GM19239 (cell line): Measurements from ENCODE around the gene GIT1.

Experiments
- DNase-seq: peaks from one replicate; pipeline ENCODE4 v3.0.0; 2011; ENCODE audit warnings: low spot score; ENCODE audit not compliant: insufficient read length
- FAIRE-seq: peaks from 2 replicates; lab custom pipeline; 2011; peaks lifted over from hg19 to GRCh38; lab: Jason Lieb, UNC

The GIT1 gene, protein sequence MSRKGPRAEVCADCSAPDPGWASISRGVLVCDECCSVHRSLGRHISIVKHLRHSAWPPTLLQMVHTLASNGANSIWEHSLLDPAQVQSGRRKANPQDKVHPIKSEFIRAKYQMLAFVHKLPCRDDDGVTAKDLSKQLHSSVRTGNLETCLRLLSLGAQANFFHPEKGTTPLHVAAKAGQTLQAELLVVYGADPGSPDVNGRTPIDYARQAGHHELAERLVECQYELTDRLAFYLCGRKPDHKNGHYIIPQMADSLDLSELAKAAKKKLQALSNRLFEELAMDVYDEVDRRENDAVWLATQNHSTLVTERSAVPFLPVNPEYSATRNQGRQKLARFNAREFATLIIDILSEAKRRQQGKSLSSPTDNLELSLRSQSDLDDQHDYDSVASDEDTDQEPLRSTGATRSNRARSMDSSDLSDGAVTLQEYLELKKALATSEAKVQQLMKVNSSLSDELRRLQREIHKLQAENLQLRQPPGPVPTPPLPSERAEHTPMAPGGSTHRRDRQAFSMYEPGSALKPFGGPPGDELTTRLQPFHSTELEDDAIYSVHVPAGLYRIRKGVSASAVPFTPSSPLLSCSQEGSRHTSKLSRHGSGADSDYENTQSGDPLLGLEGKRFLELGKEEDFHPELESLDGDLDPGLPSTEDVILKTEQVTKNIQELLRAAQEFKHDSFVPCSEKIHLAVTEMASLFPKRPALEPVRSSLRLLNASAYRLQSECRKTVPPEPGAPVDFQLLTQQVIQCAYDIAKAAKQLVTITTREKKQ

DNA sequence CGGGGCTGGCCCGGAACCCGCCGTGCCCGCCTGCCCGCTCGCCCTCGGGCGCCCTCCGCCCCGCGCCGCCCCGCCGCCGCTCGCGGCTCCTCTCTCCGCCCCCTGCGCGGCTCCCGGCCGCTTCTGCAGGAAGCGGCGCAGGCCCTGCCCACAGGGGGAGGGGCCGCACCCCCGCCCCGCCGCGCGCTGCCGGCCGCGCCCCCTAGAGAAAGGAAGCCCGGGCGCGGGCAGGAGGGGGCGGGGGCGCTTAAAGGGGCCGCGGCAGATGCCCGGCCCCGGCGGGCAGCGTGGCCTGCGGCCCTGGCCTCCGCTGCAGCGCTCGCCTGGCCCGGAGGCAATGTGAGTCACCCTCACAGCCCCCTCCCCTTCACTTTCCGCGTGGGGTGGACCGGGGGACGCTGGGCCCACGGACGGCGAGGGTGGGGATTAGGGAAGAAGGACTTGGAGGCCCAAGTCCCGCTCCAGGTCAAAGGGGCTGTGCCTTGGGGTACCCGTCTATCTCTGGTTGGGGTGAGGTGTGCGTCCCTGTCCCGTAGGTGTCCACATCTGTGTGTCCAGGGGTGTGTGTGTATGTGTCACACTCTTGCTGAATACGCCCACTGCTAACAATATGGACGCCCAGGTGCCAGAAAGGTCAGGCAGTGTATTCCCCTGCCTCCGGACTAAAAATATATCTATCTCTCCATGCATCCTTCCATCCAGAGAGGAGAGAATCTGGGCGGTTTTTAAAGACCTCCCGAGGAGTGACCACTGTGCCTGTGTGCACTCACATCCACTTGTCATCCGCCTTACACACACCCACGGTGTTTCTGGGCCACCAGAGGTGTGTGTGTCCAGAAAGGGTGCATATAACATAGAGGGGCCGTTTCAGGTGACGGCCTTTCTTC is at the start of gene GIT1:
Gene GIT1 (minus strand): TSS at position 125 of the 887 bp plus-strand sequence. CDS start 270 bp downstream, outside the sequence.
- DNase-seq (peak; percentile 99), FAIRE-seq (no peak)

DNA sequence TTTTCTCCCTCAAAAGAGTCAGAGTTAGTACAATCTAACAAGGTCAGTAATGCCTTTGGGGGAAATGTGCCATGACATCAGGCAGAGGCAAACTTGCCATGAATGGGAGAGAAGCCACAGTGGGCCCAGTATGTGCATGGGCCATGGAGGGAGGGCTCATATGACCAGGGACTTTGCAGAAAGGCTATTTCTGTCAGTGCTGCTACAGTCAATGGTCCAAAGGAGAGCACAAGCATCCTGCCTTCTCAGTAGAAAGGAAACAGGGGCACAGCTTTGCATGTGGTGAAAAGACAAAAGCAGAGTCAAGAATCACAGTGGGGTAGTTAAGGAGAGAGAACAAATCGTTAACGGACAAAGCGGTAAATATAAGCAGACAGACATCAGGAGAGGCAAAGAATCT is 44.4 kb upstream of the GIT1 start:
- no peak for DNase-seq
- FAIRE-seq: no peak

DNA sequence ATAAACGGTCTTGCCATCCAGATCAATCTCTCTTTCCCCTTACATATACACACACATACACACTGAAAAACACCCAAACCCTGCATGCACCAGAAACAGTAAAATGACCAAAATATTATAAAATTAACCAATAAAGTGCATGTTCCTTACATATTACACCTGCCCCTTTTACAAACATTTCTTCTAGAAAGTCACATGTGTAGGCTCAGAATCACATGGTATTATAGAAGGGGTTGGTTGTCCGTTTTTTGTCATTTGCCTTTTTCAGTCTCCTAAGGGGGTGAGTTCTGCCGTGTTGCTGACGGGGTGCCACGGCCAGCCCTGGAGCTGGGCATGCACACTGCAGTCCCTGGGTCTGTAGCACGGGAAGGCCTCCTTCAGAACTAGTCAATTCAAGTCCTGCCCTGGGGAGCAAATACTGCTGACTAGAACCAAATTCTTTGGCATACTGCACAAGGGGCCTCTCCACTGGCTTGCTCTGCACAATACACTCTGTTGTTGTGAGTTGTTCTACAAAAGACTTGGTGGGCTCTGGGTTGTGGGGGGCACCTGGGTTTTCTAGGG is 41.3 kb upstream of the GIT1 start:
- FAIRE-seq (no peak), DNase-seq (no peak)

DNA sequence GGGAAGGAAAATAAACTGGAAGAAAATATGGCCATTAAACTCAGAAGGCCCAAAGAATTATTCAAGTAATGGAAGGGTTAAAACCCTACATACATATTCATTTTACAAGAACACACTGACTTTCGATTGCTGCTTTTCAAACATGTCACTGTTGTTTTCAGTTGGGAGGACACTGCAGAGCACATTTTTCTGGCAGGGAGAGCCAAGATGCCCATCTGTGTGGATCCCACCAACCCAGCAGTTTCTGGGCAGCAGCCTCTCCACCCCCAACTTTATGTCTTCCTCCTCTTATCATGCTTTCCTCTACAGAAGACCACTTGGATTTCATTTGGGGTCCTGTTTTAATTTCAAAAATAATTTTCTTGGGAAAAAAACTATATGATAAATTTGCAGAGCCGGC is 40.4 kb upstream of the GIT1 start:
- DNase-seq (no peak), FAIRE-seq (no peak)

DNA sequence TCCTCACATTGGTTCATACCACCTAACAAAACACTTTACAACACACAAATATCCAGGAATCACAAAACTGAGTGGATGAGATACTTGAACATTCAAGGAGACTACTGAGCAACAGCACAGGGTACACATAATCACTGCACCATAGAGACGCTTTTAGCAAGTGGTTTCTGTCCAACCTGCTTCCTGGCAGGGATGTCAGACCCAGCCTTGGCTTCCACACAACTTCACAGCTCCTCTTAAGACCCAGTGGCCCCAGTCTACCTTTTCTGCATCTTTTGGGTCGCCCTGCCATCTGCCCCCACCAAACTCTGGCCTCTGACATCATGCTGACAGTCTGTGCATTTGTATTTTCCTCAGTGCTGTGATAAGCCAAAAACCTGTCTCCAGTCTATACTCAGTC is 39.2 kb upstream of the GIT1 start:
- FAIRE-seq (no peak), DNase-seq (no peak)

DNA sequence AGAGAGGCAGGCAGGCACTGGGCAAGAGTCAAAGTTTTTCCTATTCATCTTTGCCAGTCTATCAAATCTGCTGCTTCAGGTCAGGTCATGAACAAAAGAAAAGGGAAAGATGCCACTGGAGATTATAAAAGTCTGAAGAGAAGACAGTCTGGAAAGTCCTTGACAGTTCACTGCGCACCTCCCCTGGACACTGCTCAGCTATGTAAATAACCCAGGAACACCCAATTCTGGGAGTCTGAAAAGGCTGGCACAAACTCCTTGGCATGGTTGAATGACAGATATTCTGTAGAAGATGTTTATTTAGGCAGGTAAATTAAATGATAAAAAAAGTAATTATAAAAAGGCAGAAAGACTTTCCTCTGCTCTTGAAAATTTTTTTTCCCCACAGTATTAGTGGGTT is 38.5 kb upstream of the GIT1 start:
- no peak for DNase-seq
- FAIRE-seq: no peak

DNA sequence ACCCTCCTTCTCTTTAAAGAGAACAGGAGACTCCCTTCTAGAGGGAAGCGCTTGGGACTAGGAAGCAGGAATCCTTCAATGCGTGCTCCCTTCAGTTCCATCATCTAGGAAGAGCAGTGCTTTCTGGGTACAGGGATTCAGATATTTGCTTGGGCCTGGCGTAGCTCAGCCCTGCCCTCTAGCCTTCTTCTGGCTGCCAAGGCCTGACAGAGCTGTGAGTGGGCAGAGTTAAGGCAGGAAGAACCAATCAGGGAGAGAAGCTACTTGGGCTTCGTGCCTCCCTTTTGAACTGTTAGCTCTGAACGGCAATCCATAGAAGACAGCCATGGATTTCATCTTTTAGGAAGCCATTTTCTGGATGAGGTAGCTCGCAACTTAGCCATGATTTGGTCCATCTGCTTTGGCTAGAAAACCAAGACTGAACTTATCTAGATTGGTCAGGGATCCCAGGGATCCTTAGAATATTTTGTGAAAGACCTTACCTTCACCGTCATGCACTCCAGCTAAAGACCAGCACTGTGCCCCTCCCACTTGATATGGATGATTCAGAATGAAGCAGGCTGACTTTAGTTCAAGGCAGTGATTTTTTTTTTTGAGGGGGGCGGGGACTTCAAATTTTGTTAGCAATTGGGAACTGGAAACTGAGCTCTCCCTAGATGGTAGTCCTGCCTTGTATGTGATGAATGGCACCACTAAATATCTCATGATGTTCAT is 35.7 kb upstream of the GIT1 start:
- no peak for FAIRE-seq
- no peak for DNase-seq

DNA sequence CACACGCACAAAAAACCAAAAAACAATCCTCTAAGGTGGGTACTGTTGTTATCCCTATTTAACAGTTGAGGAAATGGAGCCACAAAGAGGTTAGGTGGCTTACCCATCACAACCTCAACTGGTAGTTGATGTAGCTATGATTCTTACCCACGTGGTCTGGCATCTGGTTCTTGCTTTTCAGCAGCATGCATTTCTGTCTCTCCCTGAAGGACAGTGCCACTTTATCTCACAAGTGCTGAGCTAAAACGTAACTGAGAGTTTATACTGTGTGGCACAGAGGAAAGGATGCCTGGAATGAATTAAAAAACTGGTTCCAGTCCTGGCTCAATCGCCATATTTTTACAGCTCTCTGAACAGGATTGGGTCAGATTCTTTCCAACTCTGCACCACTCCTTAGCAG is 35.1 kb upstream of the GIT1 start:
- no peak for DNase-seq
- no peak for FAIRE-seq

DNA sequence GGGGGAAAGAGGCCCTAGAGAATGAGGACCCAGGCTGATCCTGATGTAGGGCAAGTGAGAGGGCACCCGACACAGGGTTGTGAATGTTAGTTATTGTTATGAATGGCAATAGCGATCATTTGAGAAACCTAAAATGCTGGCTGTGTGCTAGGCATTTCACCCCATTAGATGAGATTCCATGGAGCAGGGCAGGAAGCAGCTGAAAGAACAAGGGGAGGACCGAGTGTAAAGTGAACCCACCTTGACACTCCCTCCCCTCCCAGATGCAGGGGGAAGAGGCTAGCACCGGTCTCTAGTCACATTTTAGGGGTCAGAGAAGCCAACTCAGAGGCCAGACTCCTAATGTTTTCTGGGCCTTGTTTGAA is 33.8 kb upstream of the GIT1 start:
- no peak for FAIRE-seq

DNA sequence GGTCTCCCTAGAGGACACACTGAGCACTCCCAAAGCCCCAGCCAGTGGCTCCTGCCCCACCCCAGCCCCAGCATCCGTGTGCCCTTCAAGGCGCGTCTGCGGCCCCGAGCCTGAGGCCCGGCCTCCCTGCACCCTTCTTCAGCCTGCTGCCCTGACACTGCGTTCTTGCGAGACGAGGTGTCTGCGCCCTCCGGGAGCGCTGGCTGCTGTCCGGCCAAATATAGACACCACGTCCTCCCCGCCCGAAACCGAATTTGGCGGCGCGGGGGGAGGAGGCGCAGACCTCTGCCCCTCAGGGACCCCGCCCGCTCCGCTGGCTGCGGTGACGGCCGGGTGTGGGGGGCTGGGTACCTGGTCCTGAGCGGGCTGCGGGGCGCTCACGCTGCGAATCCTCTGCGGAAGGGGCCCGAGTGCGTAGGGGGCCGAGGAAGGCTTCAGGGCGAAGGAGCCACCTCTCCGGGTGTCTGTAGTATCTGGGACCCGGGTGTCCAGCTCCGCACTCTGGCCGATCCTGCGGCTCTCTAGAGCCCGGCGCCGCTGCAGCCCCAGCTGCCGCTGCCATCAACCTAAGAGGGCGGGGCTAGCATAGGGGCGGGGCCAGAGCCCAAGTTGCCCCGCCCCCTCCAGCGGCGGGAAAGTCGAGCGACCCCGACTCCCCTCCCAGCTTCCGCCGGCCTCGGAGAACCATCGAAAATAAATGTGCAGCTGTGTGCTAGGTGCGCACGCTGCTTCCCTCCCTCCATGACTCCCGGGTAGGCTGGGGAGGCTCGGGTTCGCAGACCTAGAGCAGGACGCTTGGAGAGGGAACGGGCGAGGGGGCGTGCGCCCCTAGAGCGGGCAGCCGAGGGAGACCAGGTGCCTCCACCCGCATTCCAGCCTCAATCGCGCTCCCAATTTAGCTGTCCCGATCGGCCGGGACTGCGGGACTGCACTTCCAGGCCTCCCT is 33.2 kb upstream of the GIT1 start, which contains the start of gene CORO6:
Gene CORO6 (minus strand): TSS at position 576 of the 946 bp plus-strand sequence. CDS start 1,491 bp downstream, outside the sequence.
- DNase-seq: peak; percentile 67
- peak; percentile 93 for FAIRE-seq

More for the DNA sequence above, 33.8 kb upstream of the GIT1 start:
- no peak for DNase-seq

DNA sequence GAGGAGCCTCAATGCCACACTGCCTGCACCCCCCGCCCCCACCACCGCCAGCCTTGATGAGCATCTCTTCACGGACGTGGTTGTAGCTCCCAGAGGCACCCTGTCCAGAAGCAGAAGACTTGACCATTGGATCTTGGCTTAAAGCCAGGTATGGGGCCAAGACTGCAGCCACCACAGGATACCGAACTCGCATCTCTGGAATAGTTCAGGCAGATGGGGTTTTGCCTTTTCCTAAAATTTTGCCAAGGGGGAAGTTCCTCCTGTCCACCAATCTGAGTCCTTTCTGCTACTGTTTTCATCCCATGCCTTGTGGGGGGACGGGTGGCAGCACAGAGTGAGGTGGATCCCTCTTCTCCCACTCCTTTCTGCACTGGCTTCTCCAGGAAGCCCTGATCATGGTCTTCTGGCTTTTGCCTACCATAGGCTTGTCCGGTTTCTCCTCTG is 32.3 kb upstream of the GIT1 start:
- FAIRE-seq (no peak), DNase-seq (no peak)

DNA sequence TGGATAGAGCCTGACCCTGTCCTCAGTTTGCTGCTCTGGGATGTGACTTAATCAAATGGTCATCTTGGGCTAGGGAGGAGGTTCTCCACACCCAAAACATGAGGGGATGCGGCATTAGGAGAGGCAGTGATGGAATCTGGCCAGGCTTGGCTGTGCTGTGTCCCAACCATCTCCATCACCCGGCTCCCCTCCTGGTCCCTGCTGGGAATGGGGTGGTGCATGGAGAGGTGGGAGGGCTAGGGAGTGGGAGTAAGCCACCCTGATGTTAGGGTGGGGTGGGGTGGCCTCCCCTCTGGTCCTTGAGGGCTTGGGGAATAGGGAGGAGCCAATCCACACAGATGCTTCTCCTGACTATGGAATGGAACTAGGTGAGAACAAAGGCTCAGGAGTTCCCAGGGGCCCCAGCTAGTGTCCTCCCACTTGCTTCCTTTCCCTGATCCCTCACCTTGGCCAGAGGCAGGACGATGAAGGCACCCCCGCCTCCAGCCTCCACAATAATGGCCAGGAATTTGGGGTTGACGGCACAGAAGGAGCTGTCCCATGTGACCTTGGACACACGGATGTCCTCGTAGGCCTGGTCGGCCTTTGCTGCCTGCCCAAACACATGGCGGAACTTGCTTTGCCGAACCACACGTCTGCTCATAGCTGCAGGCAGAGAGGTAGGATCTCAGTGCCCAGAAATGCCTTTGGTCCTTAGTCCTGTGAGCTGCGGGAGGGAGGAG is 31.5 kb upstream of the GIT1 start:
- no peak for DNase-seq
- FAIRE-seq: no peak

DNA sequence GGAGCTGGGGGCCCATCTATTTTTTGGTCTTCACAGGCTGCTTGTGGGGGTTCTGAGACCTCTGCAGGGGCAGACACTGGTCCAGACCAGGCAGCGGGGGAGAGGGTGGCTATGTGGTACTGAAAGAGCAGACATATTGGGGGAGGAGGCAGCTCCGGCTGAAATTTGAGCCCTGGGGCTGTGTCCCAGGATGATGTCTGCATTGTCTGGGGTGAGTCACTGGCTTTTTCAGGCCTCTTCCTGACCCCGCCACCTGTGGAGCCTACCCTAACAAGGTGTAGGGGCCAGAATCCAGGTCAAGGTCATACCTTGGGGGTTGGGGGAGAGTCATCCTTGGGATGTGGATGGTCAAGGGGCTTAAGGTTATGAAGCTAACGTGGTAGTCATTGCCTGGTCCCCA is 30.8 kb upstream of the GIT1 start:
- FAIRE-seq (no peak), DNase-seq (no peak)

DNA sequence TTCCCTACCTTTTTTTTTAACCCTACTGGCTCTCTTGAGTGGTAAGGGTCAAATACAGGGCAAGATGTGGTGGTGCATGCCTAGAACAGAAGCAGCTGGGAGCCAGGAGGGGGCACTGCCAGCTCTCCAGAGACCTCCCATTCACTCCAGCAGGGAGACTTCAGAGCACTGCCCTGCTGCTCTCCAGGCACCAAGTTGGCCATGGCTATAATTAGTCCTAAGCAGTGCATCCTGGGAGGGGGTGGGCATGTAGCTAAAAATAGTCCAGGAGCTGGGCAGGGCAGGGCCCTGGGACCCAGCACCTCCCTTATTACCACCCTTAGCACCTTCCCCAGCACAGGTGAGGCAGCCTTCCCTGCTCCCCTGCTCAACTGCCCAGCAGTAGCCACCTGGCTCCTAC is 29.8 kb upstream of the GIT1 start:
- FAIRE-seq (no peak), DNase-seq (no peak)

DNA sequence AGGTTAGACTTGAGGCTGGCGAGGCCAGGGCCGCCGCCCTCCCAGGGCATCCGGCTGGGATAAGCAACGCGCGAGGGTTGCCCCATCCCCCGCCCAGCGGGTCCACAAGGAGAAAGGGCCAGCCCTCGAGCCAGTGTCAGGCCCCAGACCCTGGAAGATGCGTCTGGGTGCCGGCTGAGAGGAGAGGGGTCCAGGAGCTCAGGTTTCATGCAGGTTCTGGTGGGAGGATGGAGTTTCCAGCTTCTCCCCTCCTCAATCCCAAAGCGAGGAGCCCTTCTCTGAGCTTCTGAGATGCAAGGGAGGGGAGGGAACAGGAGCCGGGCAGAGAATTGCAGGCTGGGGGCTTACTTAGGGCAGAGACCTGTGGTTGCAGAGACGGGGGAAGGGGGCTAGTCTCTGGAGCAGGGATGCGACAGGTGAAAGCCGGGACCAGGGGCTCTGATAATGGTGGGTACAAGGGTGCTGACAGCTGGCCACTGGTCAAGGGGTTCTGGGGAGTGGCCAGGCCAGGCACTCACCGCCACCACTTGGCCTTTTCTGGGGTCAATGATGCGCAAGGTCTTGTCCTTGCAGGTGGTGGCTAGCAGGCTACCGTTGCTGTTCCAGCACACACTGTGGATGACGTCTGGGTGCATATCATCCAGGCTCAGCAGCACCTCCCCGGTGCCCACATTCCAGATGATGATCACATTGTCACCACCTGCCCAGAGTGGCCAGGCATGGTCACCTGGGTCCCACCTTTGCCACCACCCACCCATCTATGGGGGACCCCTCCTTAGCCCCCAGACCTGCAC is 29.0 kb upstream of the GIT1 start:
- no peak for DNase-seq
- no peak for FAIRE-seq

DNA sequence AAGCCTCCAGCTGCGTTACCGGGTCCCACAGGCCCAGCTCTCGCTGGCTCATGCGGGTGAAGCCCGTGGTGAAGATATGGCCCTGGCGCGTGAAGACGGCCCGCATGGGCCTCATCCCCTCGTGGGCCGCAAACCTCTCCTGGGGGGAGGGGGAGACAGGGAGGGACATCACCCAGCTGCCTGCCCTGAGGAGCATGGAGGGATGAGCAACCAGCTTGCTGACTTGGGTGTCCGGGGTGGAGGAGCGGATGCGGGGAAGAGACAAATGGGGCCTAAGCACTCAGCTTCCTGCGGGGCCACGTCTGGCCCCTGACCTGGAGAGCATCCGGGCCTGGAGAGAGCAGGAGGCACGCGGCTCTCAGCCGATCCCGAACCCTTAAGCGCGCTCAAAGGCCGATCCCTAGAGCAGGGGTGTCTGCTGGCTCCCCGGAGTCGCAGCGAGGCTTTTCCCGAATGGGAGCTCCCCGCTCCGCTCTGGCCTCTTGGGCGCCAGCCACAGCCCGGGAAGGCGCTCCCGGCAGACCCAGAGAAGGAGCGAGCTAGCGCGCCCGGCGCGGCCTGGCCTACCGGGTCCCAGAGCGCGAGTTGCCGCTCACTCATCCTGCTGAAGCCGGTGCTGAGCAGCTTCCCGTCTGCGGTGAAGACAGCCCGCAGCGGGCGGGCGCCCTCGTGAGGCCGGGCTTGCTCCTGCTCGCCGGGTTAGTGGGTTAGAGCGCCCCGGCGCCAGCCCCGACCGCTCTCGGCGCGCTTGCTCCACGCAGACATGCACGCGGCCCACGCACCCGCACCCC is 28.2 kb upstream of the GIT1 start:
- peak; percentile 64 for DNase-seq
- FAIRE-seq: peak; percentile 88
